Measurements from ENCODE around the gene FKBP2.

Gene FKBP2

DNA sequence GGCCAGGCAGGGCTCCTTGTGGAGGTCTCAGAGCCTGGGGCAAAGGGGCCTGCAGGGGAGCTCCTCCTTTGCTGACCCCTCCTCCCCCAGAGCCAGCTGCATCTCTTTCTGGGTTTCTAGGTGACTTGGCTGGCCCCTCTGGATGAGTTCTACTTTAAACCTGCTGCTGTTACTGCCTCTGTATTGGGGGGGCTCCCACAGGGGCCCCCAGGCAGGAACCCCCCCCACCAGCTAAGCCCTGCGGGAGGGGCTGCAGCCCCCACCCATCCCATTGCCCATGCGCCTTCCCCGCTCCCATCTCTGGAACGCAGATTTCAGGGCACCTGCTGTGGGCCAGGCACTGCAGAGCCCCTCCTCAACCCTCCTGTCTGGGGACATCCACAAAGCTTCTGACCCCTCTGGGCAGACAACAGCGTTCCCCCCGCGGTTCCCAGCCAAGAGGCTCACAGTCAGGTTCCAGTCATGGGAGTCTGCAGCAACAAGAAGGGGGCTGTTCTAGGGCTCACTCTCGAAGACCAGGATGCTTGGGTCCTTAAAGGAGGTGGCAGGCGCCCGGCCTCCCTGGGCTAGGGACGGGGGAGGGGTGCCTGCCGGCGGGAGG is 9.6 kb downstream of the FKBP2 start:
- DNase-seq: no peak

DNA sequence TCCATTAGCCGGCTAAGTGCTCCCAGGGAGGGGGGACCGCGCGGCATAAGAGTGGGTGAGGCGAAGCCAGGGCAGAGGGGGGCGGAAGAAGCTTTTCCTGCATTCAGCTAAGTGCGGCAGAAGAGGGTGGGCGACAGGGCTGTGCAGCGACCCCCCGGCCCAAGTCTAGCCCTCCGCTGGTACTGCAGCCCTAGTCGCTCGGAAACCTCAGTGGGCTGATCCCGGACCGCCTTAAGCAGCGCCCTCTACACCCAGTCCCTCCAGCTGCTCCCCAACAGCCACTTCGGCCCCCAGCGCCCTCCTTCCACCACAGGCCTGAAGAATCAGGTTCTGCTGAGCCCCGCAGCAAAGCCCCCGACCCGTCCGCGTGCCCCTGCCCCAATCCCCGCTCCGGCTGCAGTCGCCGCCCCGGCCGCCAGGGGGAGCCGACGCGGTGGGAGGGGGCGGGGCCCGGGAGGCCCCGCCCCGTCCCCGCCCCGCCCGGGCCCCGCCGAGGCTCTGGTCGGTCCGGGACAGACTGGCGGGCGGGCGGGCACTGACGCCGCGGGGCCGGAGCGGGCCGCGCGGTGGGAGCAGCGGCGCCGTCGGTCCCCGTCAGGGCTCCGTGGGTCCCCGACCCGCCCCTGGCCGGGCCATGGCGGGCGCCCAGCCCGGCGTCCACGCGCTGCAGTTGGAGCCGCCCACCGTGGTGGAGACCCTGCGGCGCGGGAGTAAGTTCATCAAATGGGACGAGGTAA is 10.3 kb downstream of the FKBP2 start, which contains the start of gene PLCB3:
TSS of gene PLCB3 (plus strand) at position 515 of the 737 bp plus-strand sequence. CDS start at position 635, 120 bp downstream.
- peak; percentile 70 for DNase-seq

DNA sequence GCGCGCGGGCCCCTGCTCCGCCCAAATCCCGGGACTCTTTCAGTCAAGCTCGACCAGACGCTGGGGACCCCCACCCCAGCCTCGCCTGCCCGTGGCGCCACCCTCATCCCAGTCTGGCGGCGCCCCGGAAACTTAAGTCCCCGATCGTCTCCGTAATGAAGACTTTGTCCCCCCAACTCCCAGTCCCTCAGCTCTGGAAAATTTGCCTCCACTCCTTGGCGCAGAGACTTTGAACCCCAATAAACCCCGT is 10.8 kb downstream of the FKBP2 start:
- peak; percentile 28 for DNase-seq

DNA sequence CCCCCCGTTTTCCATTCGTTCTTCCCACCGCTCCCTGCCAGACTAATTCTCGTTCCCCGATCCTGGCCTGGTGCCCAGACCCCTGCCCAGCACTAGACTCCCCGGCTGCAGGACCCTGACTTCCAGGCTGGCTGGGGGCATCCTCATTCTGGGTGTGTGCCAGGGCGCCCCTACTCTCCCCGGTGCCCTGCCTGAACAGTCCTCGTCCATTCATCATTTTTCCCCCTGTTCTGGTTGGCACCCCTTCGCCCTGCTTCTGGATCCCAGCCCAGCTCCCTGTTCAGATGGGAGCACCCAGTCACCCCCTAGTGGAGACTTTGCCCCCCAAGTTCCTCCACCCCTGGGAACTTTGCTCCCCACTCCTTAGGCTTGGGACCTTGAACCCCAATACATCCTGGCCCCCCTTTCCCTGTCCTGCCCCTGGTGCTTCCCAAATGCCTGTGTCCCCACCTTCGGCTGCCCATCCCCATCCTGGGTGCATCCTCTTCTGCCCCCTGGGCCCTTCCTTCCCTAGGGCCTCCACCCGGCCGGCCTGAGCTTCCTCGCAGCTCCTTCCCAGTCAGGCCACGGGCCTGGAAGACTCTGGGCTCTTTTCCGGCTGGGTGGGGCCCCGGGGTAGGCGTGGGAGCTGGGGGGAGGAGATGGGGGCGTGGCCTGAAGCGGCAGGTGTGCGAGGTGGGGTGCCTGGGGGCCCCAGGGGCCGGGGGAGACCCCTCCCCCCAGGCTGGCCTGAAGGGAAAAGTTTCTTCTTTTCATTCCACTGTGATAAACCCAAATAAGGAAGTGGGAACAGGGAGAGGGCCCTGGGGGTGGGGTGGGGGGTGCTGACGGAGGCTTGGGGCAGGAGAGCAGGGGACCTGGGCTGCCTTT is 11.3 kb downstream of the FKBP2 start:
- DNase-seq: peak; percentile 48

DNA sequence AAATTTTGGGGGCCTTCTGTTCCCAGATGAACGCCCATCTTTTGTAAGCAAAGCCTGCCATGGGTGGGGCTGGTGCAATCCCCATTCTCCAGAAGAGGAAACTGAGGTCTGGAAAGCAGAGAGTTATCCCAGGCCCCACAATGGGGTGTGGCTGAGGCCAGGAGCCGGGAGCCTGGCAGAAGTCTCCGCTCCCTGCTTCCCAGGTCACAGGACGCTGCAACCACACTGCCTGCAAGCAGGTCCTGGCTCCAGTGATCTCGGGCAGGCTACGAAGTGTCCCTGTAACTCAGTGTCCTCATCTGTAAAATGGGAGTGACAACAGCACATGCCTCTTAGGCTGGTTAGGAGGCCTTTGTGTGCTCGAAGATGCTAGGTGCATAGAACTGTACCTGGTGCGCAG is 12.1 kb downstream of the FKBP2 start:
- no peak for DNase-seq

DNA sequence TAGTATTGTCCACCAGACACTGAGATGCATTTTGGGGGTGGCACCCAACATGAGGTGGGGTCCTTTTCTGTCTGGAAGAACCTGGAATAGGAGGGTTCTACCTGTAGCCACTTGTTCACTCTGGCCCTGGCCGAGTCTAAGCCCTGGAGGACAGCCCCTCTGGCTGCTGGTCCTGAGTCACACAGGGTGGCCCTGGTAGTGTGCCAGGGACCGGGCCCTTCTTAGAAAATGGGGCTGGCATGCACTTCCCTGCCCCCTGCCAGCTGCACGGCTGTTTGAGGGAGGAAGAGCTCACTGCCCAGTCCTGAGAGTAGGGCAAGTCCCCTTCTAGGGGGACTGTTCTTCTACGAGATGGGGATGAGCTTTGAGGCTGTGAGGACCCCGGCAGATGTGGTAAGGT is 12.6 kb downstream of the FKBP2 start:
- DNase-seq: no peak

DNA sequence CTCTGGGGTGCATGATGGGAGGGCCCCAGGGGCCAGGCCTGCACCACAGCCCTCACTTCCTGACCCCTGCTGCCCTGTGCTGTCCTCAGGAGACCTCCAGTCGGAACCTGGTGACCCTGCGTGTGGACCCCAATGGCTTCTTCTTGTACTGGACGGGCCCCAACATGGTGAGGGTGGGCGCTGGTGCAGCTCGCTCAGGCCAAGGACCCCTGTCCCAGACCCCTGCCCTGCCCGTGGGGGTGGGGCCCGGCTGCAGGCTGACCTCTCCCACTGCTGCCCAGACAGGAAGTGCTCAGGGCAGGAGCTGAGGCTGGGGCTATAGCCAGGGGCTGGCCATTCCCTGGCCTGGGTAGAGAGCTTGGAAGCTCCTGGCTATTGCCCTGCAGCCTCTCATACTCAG is 13.4 kb downstream of the FKBP2 start:
- no peak for DNase-seq

DNA sequence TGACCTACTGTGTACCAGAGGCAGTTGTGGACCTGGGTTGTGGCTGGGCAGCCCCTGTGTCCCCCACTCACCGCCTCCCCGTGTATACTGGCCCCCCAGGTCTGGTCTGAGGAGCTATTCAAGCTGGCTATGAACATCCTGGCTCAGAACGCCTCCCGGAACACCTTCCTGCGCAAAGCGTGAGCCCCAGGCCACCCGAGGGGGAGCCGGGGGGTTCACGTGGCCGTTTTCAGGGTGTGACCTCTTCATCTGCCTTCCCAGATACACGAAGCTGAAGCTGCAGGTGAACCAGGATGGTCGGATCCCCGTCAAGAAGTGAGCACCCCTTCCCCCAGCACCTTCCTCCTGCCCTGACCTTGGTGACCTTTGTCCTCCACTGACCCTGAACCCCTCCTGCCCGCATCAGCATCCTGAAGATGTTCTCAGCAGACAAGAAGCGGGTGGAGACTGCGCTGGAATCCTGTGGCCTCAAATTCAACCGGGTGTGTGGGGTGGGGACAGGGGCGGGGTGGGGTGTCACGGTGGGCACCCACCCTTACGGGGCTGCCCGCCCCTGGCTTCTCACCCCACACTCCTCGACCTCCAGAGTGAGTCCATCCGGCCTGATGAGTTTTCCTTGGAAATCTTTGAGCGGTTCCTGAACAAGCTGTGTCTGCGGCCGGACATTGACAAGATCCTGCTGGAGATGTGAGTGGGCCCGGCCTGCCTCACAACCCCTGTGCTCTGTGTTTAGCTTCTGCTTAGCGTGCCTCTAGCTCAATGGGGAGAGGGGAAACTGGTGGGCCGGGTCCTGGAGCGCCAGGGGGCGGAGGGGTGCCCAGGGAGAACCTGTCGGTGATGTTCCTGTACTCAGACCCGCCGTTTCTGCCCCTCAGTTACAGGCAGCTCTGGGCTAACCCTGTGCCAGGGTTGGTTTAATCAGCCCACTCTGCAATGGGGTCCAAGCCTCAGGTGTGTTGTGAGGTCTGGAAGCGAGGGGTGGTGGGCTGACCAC is 14.5 kb downstream of the FKBP2 start:
- DNase-seq: no peak

DNA sequence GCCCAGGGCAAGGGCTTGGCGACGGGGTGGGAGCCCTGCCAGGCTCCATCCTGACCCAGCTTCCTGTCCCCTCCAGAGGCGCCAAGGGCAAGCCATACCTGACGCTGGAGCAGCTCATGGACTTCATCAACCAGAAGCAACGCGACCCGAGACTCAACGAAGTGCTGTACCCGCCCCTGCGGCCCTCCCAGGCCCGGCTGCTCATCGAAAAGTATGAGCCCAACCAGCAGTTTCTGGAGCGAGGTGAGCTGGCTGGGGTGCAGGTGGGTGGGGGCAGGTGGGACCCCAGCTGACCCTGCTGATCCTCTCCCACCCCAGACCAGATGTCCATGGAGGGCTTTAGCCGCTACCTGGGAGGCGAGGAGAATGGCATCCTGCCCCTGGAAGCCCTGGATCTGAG is 15.4 kb downstream of the FKBP2 start:
- DNase-seq: no peak

DNA sequence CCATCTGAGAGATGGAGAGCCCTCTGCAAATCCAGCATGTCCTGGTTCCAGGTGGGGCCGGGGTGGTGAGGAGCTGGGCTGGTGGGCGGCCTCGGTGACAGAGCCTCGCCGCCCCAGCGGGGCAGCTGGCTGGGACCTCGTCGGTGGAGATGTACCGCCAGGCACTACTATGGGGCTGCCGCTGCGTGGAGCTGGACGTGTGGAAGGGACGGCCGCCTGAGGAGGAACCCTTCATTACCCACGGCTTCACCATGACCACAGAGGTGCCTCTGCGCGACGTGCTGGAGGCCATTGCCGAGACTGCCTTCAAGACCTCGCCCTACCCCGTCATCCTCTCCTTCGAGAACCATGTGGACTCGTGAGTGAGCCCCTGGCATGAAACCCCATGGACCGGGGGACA is 17.5 kb downstream of the FKBP2 start:
- DNase-seq: no peak

DNA sequence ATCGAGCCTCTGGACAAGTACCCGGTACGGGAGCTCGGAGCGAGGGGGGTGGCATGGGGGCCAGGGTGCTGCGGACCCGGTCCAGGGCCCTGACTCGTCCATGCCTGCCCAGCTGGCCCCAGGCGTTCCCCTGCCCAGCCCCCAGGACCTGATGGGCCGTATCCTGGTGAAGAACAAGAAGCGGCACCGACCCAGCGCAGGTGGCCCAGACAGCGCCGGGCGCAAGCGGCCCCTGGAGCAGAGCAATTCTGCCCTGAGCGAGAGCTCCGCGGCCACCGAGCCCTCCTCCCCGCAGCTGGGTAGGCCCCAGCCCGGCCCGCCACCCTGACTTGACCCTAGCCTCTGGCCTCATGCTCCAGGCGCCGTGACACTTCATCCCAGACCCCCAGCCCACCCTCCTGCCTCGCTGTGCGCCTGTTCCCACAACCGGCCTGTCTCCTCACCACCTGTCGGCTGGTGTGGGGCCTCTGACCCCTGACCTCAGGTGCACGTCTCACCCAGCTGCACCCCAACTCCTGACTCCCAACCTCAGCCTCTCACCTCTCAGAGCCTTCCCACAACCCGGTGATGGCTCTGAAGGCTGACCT is 18.1 kb downstream of the FKBP2 start:
- no peak for DNase-seq

DNA sequence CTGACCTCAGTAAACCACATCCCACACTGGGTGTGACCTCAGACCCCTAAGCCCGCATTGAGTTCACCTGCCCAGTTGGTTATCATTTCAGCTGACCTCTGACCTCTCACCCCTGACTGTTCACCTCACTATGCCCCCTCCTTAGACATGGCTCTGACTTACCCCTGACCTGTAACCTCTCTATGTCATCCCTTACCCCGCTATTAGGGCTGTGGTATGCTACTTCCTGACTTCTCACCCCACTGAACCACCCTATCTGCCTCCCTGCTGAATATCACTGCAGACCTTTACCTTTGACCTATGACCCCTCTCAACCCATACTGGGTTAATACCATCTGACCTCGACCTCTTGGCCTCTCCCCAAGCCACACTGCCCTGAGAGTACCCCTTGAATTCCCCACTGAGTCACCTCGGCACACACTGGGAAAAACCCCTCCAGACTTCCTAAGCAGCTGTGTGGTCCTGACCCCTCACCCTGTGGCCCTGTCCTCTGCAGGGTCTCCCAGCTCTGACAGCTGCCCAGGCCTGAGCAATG is 18.7 kb downstream of the FKBP2 start:
- DNase-seq: no peak

DNA sequence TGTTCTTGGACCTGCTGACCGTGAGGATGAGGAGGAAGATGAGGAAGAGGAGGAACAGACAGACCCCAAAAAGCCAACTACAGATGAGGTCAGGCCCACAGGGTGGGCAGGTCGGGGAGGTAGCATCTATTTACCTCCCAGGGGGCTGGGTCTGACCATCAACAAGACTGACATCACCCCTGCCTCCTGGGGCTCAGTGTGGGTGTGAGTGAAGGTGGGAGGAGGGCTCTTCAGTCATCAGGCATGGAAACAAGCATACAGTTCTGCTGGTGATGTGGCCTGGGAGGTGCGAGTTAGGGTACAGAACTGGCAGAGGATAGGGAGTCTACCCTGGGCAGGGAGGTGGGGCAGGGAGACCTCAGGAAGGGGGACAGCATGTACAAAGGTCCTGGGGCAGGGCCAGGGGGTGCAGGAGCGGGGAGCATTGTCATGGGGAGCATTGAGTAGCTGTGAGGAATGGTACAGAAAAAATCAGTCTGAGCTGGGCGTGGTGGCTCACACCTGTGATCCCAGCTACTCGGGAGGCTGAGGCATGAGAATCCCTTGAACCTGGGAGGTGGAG is 19.3 kb downstream of the FKBP2 start:
- no peak for DNase-seq

DNA sequence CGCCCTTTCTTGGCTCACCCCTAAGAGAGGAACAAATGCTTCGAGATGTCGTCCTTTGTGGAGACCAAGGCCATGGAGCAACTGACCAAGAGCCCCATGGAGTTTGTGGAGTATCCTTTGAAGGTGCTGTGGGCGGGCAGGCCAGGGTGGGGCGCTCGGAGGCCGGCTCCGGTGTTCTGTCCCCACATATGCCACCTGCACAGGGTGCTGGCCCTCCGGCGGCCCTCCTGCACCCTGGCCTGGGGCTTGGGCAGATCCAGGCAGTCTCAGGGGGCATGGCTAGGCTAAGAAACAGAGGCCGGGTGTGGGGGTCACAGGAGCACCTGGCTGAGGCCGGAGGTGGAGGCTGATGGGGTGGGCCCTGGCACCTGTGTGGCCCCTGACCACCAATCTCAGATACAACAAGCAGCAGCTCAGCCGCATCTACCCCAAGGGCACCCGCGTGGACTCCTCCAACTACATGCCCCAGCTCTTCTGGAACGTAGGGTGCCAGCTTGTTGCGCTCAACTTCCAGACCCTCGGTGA is 20.7 kb downstream of the FKBP2 start:
- no peak for DNase-seq

DNA sequence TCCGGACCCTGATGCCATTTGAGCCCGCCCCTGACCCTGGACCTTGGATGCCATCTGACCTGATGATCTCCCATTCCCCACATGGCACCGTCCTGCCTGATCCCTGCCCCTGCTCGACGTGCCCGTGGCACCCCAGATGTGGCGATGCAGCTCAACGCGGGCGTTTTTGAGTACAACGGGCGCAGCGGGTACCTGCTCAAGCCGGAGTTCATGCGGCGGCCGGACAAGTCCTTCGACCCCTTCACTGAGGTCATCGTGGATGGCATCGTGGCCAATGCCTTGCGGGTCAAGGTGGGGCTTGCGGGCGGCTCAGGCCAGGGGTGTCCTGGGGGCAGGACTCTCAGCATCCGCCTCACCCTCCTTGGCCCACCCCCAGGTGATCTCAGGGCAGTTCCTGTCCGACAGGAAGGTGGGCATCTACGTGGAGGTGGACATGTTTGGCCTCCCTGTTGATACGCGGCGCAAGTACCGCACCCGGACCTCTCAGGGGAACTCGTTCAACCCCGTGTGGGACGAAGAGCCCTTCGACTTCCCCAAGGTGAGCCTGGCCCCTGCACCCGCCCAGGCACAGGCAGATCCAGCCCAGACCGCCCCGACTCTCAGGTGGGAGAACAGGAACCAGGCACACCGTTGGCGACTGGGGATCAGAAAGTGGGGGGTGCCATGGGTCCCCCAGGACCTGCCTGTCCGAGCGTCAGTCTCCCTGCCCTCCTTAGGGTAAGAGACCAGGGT is 21.5 kb downstream of the FKBP2 start:
- DNase-seq: no peak

DNA sequence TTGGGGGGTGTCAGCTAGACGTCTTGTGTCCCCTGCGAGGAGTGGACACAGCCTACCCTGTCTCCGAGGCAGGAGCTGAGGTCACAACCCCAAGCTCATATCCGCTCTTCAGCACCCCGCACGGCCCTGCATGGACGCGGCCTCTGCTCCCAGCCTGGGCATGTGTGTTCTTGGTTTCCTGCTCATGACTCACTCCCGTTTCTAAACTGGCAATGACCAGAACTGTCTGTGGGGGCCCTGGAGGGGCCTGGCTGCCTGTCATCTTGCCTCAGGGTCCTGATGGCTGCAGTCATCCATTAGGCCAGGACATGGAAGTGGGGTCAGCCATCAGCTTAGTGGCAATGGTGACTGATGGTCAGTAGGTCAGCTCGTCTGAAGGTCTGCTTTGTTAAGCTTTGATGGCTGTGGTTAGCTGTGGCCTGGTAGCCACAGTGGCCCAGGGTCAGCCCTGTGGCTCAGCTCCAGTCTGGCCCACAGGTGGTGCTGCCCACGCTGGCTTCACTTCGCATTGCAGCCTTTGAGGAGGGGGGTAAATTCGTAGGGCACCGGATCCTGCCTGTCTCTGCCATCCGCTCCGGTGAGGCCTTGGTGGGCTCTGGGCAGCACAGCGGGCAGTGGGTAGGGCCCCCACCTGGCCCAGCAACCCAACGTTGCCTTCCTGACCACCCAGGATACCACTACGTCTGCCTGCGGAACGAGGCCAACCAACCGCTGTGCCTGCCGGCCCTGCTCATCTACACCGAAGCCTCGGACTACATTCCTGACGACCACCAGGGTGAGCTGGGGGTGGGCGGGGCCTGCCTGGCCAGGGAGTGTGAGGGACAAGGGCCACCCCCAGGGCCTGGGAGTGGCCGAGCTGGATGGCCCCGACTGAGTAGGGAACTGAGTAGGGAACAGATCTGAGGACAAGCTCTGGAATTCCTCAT is 22.4 kb downstream of the FKBP2 start:
- DNase-seq: no peak

DNA sequence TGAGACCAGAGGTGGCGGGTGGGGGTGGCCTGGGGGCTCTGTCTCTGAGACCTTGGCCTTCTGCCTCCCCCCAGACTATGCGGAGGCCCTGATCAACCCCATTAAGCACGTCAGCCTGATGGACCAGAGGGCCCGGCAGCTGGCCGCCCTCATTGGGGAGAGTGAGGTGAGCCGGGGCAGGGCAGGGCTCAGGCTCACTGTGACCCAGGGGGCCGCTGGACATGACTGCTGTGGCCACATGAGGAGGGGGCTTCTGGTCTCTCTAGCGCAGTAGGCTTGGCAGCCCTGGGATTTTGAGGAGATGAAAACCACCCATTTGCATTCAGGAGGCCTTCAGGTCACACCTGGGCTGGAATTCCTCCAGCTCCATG is 23.0 kb downstream of the FKBP2 start:
- no peak for DNase-seq

DNA sequence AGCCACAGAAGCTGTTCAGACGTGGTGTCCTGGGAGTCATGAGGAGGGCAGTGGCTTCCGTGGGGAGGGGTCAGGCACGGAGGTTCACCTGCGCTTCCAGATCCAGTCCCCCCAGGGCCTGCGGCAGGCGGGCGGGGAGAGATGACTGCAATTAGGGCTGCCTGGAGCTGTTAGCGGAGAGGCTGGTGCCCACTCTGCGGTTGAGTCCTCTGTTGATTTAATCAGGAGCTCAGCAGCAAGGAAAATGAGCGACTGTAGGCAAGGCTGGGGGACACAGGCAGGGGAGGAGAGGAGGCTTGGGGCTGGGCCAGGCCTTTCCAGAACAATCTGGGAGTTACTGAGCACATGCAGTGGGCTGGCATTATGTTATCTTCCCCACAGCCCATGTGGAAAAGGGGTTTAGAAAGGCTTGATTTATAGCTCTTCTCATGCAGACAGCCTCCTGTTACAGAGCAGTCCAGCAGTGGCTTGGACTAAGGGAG is 23.5 kb downstream of the FKBP2 start:
- DNase-seq: no peak

Measured in activated CD4-positive, alpha-beta T cell treated with anti-CD3 and anti-CD28 coated beads for 48 hours (primary cell).